ENCODE data around the gene NLK.
A peak's percentile ranks its signal among the peaks of the same experiment; 100 is the strongest.

The NLK gene

DNA sequence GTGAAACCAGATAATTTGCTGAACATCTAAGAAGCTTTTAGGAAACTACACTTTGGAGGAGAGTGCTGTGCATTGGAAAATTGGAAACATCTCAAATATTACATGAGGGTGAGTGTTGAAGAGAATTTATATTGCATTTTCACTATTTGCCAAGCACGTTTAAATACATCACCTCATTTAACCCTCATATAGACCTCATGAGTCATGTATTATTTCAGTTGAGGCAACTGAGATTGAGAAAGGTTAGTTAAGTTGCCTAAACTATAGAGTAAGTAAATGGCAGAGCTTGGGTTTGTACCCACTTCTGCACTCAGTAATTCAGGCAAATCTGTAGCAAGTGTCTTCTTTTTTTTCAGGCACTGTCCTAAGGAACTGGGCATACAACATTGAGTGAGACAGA is 3.7 kb upstream of the NLK start:
- peak overlapping the region; percentile 29 for H3K27ac ChIP-seq
- no peak for DNase-seq (ENCODE audit: low read depth, low spot score)

DNA sequence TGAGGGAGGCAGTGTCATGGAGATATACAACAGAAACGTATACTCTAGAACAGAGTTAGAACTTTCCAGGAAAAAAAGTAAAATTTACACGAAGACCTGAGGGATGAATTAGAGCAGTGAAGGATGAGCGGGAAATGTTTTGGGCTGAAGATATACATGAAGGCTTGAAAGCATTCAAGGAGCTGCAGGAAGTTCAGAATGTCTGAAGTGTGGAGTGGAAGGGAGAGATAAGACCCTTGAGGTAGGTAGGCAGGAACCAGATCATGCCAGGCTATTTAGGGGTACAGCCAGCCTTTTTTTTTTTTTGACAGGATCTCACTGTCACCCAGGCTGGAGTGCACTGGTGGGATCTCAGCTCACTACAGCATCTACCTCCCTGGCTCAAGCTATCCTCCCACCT is 3.2 kb upstream of the NLK start:
- no peak for DNase-seq (ENCODE audit: low read depth, low spot score)
- no peak overlapping the region for H3K27ac ChIP-seq

DNA sequence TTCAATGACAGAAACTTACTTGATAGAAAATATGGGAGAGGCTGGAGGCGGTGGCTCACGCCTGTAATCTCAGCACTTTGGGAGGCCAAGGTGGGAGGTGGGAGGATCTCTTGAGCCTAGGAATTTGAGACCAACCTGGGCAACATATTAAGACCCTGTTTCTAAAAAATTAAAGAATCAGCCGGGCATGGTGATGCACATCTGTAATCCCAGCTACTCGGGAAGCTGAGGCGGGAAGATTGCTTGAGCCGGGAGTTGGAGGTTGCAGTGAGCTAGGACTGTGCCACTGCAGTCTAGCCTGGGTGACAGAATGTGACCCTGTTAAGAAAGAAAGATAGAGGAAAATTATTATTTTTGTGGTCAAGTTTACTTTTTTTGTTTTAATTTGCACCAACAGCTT is 2.1 kb upstream of the NLK start:
- no peak for DNase-seq (ENCODE audit: low read depth, low spot score)
- H3K27ac ChIP-seq: peak overlapping the region; percentile 57

DNA sequence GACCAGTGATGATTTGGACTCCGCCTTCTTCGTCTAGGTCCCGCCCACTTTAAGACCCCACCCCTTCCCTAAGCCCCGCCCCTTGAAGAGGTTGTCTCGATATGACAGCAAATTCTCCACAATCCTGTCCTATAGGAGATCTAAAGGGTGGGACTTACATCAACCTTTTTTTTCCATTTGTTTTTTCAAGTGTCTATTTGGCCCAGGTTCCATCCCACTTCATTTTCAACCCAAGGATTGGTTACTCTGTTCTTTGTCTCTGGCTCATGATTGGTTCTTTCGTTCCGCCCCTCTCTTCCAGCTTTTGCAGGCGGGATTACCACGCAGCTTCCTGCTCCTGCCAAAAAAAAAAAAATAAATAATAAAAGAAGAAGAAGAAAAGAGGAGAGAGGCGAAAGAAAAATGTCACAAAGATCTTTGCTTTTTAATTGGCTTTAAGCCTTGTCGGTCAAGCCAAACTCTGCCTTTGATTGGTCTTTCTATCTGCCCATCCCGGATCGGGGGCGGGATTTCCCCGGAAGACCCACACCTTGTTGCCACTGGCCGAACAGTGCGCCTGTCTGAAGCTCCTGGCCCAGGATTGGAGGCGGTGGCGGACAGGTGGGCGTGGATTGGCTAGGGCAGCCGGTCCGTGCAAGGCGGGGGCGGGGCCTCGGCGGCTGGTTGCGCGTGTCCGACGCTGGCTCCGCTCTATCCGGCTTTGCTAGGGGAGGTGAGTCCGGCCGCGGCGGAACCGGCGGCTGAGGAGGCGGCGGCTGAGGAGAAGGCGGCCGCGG is 1.2 kb upstream of the NLK start:
- H3K27ac ChIP-seq: peak overlapping the region; percentile 57
- peak; percentile 97 for DNase-seq (ENCODE audit: low read depth, low spot score)

DNA sequence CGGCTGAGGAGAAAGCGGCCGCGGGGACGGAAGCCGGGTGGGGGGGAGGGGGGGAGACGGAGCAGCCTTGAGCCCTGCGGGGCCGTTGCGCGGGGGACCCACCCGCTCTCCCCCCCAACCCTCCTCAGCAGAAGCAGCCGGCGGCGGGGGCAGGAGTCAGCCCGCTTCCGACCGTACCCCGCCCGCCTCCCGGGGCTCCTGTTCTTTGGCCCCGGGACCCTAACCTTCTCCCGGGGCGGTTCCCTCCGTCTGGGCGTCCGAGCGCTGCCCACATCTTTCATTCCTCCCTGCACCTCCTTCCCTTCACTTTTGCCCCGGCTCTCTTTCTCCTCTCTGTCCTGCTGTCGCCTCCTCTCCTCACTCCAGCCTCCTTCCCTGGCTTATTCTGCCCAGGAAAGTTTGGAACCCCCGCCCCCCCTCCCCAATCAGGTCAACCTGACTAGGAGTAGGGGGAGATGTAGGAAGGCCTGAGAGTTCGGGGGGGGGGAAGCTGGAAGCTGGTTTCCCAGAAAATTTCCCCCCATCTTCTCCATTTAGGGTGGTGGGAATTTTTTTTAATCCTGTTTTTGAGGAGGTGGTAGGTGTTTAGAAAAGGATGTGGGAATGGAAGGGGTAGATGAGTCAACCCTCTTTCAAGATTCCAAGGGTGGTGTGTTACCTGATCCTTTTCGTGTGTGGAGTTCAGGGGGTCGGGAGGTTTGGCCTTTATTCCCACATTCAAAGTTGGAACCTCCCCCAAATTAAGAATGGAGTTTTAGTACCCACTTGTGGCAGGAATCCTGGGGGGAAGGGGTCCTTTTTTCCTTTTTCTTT is 427 bp upstream of the NLK start:
- H3K27ac ChIP-seq: peak overlapping the region; percentile 57
- DNase-seq (ENCODE audit: low read depth, low spot score): no peak

DNA sequence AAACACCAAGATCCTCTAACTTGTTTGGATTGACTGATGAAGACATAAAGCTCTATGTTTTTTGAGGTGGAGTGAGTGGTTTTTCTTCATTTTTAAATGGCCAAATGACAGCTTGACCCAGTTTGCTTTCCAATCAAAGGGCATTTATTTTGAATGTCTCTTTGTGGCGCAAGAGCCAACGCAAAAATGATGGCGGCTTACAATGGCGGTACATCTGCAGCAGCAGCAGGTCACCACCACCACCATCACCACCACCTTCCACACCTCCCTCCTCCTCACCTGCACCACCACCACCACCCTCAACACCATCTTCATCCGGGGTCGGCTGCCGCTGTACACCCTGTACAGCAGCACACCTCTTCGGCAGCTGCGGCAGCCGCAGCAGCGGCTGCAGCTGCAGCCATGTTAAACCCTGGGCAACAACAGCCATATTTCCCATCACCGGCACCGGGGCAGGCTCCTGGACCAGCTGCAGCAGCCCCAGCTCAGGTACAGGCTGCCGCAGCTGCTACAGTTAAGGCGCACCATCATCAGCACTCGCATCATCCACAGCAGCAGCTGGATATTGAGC is 329 bp downstream of the NLK start:
- DNase-seq (ENCODE audit: low read depth, low spot score): no peak
- peak overlapping the region; percentile 57 for H3K27ac ChIP-seq

DNA sequence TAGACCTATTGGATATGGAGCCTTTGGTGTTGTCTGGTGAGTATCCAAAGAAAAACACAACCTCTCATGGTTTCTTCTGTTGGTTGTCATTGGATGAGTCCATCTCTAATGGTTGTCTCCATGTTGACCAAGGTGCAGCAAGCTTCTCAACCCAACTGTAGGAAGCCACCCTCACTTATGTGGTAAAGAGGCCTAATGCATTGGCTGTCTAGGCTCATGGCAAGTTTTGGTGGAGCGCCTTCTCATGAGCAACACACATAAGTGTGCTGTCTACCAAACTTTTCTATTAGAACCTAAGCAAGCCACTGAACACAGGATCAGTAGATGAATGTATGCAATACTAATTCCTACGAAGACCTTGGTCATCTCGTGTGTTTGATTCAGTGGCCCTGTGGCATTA is 819 bp downstream of the NLK start:
- no peak overlapping the region for H3K27ac ChIP-seq
- no peak for DNase-seq (ENCODE audit: low read depth, low spot score)

DNA sequence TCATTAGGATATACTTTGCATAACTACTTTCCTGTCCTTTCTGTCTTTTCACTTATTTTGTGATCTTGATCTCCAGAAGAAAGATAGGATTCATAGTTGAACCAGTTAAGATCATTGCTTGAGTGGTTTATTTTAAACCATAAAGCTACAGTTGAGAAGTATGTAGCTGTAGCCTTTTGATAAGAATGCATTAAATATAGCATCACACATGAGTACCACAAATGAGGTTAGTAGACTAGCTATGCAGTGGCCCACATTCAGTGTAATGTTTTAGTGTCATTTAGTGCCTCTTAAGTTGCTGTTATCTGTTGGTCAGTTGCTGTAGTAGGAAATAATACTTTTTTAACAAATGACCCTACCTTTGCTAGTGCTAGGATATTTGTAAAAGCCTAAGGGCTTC is 1.3 kb downstream of the NLK start:
- no peak overlapping the region for H3K27ac ChIP-seq
- no peak for DNase-seq (ENCODE audit: low read depth, low spot score)

DNA sequence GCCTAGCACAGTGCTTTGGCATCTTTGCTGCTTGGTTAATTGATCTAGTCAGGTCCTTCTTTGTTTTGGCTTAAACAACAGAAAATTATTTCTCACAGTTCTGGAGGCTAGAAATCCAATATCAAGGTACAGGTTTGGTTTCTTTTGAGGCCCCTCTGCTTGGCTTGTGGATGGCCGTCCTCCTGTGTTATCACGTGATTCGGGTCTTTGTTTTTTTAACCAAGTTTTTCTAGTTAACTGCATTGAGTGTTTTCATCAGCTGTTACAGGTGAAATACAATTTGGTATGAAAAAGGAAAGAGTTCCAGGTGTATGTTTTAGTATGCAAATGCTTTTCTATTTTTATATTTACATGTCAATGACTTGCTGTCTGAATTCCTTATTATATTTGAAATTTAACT is 2.8 kb downstream of the NLK start:
- DNase-seq (ENCODE audit: low read depth, low spot score): no peak

DNA sequence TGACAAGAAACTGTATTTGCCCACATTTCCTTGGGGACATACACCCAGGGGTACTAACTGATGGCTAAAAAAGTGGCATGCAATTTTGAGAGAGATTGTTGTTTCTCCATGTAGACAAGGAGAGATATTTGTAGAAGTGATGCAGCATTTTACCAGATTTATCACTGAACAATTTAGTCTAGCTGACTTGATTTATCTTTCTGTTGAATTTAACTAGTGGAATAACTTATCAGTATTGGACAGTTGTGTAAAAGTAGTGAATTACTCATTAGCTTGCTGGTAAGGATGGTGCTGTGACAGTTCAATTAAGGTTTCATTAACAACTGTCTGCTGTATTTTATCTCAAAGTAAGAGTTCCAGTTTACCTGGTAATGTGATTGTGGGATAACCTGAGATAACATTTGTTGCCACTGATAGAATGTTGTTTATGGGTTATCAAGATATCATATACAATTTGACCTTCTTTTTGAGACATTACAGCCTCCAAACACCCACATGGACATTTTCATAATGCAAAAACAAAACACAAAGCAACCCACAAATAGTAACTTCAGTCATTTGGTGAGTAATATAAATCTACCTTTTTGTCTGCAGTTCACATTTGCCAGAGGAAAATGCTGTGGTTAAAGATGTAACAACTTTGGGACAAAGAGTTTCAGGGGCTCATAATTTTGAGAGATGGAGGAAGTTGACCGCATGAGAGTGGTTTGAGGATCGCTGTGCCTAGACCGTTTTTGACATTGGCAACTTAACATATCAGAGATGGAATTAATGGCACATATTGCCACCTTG is 3.8 kb downstream of the NLK start:
- no peak for DNase-seq (ENCODE audit: low read depth, low spot score)

More for the DNA sequence above, 2.8 kb downstream of the NLK start:
- H3K27ac ChIP-seq: no peak overlapping the region

DNA sequence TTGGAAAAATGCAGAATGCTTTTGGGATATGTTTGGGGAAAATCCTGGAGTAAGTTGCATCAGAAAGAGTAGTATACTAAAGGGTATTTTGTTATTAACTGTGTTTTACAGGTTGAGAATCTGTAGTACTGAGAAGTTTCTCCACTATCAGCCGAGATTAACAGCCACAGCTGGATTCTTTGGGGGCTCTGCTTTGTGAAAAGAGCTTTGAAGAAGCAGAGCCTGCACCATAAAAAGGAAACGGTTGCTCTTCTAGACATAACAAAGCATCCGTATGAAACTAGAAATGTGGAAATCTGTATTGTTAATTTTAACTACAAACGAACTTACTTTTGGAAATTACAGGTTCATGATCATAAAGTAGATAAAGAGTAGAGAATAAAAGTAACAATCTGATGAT is 5.3 kb downstream of the NLK start:
- no peak overlapping the region for H3K27ac ChIP-seq

More for the DNA sequence above, 3.8 kb downstream of the NLK start:
- no peak overlapping the region for H3K27ac ChIP-seq

DNA sequence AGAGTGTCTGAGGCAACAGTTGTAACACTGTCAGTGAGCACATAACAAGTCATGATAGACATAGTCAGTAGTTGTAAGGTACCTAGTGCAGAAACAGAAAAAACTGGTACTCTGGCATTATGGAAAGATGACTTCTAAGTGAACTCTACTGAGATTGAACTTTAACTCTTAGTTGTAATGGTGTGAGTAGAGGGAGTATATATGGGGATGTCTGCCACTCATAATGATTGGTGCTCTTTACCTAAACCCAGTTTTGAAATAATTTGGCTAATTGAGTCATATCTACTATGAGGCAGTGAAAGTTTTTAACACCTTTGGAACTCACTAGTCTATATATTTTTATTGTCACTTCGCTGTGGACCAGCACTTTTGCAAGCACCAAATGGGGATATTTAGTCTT is 6.6 kb downstream of the NLK start:
- no peak overlapping the region for H3K27ac ChIP-seq
- DNase-seq (ENCODE audit: low read depth, low spot score): no peak

More for the DNA sequence above, 5.3 kb downstream of the NLK start:
- DNase-seq (ENCODE audit: low read depth, low spot score): no peak

DNA sequence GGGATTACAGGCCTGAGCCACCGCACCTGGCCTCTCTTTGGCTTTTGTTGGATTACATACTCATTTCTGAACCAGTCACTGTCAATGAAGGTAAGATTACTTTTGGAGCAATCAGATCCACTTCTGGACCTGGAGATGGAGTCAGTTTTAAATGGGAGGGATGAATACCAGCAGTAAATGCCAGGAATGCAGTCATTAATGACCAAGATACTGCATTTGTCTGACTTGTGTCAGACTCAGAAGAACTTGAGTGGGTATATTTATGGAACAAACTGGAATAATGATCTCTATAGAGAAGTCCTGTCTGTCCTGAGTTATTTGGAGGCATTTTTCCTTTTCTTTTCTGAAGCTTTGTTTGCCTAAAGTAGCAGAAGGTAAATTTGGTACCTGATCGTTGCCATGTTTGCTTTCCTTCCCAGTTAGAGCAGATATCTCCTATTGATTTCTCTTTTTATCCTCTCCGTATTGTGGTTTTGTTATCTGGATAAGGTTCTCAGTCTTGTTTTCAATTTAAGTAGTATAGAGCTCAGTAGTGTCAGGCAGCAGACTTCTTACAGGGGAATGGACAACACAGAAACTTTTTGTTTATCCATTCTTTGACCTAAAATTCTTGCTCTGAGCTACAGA is 10.7 kb downstream of the NLK start:
- no peak overlapping the region for H3K27ac ChIP-seq

DNA sequence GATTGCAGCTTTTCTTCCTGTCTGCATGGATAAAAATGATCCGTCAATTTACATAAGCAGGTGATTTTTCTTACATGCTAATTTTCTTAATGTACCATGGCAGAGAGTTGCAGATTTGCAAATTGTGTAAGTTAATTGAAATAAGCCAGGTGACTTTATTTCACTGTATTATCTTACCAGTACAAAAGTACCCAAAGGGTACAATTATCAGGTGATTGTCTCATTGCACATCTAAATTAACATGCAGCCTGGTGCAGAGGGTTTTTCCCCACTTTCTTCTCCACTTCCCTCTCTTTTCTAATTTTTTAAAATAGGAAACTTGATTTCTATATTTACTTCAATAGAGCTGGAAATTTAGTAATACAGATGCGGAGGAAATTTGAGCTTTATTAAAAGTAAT is 11.2 kb downstream of the NLK start:
- DNase-seq (ENCODE audit: low read depth, low spot score): no peak
- H3K27ac ChIP-seq: no peak overlapping the region

More for the DNA sequence above, 10.7 kb downstream of the NLK start:
- DNase-seq (ENCODE audit: low read depth, low spot score): no peak

DNA sequence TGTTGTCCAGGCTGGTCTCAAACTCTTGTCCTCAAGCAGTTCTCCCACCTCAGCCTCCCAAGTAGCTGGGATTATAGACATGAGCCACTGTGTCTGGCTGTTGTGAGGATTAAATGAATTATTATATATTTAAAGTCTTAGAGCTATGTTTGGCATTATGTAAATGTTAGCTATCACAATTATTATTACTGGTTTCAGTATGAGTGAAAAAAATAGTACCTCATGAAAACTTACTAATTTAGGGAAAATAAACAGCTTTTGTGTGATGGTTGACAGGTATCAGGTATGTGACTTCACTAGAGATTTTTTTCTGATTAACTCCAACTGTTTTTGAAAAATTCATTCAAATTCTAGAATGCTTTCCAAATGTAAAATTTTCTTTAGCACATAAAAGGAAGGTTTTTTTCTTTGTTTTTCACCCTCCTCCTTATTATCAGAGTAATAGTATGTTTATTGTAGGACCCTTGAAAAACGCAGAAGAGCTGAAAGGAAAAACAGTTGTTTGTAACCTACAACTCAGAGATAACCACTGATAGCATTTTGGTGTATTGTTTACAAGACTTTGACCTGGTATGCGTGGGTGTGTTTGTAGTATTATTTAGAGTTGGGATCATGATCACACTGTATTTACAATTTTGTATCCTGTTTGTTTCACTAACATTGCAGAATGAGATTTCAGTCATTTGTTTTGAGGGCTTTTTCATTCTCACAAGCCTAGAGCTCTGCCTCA is 13.2 kb downstream of the NLK start:
- no peak for DNase-seq (ENCODE audit: low read depth, low spot score)
- no peak overlapping the region for H3K27ac ChIP-seq

DNA sequence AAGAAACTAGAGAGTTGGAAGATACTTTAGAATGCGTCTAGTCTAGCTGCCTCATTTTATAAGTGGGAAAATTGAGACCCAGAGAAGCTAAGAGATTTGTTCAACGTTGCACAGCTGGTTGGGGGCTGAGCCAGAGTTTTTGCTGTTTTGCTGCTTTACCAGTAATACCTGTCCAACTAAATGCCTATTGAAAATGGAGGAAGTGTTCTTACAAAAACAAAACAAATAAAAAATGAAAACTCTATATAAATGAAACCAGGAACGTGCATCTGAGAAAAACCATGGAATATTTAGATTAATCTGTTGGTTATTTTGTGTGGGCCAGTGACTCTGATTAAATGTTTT is 13.8 kb downstream of the NLK start:
- no peak overlapping the region for H3K27ac ChIP-seq
- DNase-seq (ENCODE audit: low read depth, low spot score): no peak

DNA sequence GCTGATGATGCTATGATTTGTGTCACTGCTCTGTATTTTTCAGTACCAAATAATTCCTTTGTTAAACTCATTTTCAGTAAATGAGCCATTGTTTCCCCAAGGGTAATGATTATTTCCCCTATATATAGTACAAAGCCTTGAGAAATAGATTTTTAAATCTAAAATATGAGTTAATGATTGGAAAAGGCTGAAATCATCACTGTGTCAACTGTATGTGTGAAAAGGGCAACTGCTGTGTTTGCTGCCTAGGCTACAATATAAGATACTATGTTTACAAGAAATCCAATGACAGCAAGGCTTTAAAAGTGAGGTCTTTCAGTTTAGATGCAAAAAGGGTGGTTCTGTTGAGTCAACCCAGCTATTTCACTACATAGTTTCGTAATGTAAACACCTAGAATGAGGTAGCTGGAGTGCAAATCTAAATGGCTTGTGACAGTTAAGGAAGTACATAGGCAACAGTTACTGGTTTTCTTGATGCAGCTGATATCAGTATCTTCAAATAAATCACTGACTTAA is 15.3 kb downstream of the NLK start:
- H3K27ac ChIP-seq: peak overlapping the region; percentile 11

DNA sequence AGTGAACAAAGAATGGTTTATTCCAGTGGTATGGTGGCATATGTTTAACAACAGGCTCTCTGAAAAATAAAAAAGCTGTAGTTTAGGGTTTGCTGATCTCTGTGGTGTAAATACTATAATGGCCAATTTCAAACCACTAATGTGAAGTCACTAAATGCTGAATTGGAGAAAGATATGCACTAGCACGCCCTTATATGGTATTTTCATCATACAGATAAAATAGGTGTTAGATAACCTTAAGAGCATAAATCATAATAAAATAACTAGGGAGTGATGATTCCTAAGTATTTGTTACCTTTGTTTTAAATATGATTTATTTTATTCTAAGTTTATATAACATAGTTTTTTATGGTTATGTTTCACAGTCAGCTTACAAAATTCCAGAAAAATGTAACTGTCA is 17.2 kb downstream of the NLK start:
- DNase-seq (ENCODE audit: low read depth, low spot score): no peak
- no peak overlapping the region for H3K27ac ChIP-seq

More for the DNA sequence above, 15.3 kb downstream of the NLK start:
- DNase-seq (ENCODE audit: low read depth, low spot score): peak; percentile 39

DNA sequence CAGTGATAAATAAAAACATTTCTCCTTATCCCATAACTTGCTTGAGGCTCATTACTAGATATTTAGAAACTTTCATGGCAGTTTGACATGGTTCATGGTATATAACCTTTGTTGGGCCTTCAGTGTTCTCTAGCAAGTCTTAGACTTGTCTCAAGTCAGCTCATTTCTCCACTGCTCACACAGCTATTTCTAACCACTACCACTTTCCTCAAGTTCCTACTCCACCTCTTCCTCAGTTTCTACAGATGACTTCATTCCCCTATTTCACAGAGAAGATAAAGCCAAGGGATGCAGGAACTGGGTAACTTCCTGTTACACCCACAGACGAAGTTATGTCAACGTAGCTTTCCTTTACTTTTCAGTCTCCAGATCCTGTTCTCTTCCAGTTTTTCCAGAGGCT is 23.2 kb downstream of the NLK start:
- DNase-seq (ENCODE audit: low read depth, low spot score): no peak
- H3K27ac ChIP-seq: peak overlapping the region; percentile 25
